HG02943 (cell line): ENCODE data around the gene SPTB.

Source experiments
- ATAC-seq: cut with Tn5 transposase; IDR thresholded peaks from one replicate; pipeline ENCODE4 v1.9.1; 2021; ENCODE audit warnings: mild to moderate bottlenecking, low read depth, moderate library complexity; ENCODE audit not compliant: unreplicated experiment

SPTB gene

GRCh38 chr14:64855721-64856528 is 23.8 kb downstream of the SPTB start:
- no peak for ATAC-seq

- no peak for ATAC-seq
These were observed 29.2 kb downstream of the SPTB start for GRCh38 chr14:64850369-64851137.

GRCh38 chr14:64849940-64850339 is 29.8 kb downstream of the SPTB start:
- no peak for ATAC-seq

- ATAC-seq = no peak
These were observed 31.5 kb downstream of the SPTB start for GRCh38 chr14:64848239-64848638.

- ATAC-seq = no peak
These were observed 33.4 kb downstream of the SPTB start for GRCh38 chr14:64846319-64846718.

GRCh38 chr14:64845878-64846277 is 33.8 kb downstream of the SPTB start:
- ATAC-seq = no peak

- ATAC-seq = no peak
These were observed 34.7 kb downstream of the SPTB start for GRCh38 chr14:64844969-64845536.

GRCh38 chr14:64844272-64844671 is 35.4 kb downstream of the SPTB start:
- no peak for ATAC-seq

- ATAC-seq = no peak
These were observed 36.2 kb downstream of the SPTB start for GRCh38 chr14:64843548-64843947.

GRCh38 chr14:64841772-64842750 is 37.6 kb downstream of the SPTB start:
- ATAC-seq = no peak

- ATAC-seq = no peak
These were observed 38.5 kb downstream of the SPTB start for GRCh38 chr14:64841121-64841651.

- no peak for ATAC-seq
These were observed 41.1 kb downstream of the SPTB start for GRCh38 chr14:64838656-64839055.

GRCh38 chr14:64835431-64835830 is 44.3 kb downstream of the SPTB start:
- ATAC-seq = no peak

- ATAC-seq = no peak
These were observed 44.7 kb downstream of the SPTB start for GRCh38 chr14:64834965-64835364.

- no peak for ATAC-seq
These were observed 48.3 kb downstream of the SPTB start for GRCh38 chr14:64831419-64831818.

GRCh38 chr14:64830961-64831360 is 48.7 kb downstream of the SPTB start:
- no peak for ATAC-seq

- no peak for ATAC-seq
These were observed 51.6 kb downstream of the SPTB start for GRCh38 chr14:64828071-64828470.

- no peak for ATAC-seq
These were observed 52.9 kb downstream of the SPTB start for GRCh38 chr14:64826845-64827244.

- no peak for ATAC-seq
These were observed 53.4 kb downstream of the SPTB start for GRCh38 chr14:64826333-64826732.

GRCh38 chr14:64825509-64825908 is 54.2 kb downstream of the SPTB start:
- no peak for ATAC-seq
